Glomerular visceral epithelial cell (primary cell): ENCODE results near the gene PRM2.
A peak's percentile ranks its signal among the peaks of the same experiment; 100 is the strongest.

Source experiments
- DNase-seq: peaks from one replicate; pipeline ENCODE4 v3.0.0-alpha.2; 2016; ENCODE audit errors: extremely low spot score

Gene PRM2

GRCh38 chr16:11276143-11276895, at the start of gene PRM2:
Gene PRM2, minus strand, starts transcription at chr16:11276480. Its CDS starts 110 bp downstream, at chr16:11276370.
- no peak for DNase-seq

GRCh38 chr16:11325404-11326083, 49.3 kb upstream of the PRM2 start:
- DNase-seq: no peak

DNA sequence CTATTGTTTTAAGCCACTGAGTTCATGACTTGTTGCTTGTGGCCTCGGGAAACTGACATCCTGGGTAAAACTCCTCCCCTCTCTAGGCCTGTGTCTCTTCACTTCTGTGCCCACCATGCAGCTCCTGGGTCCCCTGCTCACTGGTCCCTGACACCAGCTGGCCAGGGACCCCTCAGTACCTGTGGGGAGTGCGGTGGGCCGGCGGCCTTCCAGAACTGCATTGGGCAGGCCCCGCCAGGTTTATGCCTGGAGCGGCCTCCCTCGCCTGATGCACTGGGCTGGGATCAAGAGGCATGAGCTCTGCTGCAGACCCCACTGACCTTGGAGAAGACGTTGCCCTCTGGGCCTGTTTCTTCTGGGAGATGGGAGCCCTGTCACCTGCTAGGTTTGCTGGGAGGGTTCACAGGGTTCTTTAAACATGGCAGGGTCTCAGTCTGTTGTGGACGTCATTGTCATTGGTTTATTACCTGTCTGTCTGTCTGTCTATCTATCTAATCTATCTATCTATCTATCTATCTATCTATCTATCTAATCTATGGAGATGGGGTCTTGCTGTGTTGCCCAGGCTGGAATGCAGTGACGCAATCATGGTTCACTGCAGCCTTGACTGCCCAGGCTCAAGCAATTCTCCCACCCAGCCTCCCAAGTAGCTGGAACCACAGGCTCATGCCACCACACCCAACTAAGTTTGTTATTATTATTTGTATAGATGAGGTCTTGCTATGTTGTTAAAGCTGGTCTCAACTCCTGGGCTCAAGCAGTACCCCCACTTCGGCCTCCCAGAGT, 47.5 kb upstream of the PRM2 start:
- no peak for DNase-seq

DNA sequence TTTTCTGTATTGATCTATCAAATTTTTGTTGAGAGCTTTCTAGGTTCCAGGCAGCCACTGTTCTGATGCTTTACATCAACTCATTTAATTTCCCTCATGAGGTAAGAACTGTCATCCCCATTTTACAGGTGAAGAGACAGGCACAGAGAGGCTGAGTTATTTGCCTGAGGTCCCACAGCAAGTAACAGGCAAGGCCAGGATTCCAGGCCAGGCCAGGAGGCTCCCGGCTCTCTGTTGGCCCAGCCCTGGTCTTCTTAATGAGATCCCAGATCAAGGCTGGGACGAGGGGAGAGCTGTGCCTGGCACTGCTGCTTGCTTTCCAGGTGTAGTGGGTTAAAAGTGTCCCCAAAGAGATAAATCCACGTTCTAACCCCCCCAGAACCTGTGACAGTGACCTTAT, 46.5 kb upstream of the PRM2 start:
- no peak for DNase-seq

DNA sequence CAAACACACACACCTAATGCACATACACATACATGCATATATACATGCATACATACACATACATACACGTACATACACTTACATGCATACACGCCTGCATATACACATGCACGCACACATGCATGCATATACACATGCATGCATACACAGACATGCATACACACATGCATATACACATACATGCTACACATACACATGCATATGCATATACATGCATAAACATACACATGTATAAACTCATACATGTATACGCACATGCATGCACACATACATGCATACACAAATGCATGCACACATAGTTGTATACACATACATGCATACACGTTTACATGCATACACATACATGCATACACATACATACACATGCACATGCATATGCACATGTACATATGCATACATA, 45.4 kb upstream of the PRM2 start:
- no peak for DNase-seq

DNA sequence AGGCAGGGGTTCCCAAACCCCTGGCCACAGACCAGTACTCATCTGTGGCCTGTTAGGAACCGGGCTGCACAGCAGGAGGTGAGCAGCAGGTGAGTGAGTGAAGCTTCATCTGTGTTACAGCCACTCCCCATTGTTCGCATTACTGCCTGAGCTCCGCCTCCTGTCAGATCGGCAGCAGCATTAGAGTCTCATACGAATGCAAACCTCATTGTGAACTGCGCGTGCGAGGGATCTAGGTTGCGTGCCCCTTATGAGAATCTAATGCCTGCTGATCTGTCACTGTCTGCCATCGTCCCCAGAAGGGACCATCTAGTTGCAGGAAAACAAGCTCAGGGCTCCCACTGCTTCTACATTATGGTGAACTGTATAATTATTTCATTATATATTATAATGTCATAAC, 43.9 kb upstream of the PRM2 start:
- no peak for DNase-seq

- peak; percentile 21 for DNase-seq
Measured at GRCh38 chr16:11319529-11320146, 43.4 kb upstream of the PRM2 start.

DNA sequence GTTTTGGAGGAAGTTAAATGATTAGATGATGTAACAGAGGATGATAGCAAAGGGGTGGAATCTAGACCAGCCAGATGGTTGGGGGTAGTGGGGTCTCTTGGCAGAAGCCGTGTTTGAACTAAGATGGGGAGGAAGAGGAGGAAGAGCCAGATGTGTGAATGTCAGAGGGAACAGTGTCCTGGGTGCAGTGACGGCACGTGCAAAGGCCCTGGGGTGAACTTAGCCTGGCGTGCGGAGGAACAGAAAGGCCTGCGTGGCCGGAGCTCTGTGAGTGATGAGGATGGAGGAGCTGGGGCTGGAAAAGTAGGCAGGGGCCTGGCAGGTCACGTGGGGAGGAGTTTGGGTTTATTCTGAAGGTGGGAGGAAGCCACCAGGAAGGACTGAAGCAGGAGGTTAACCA, 42.5 kb upstream of the PRM2 start:
- no peak for DNase-seq

- DNase-seq: peak; percentile 72
Measured at GRCh38 chr16:11316331-11317015, 40.2 kb upstream of the PRM2 start.

DNA sequence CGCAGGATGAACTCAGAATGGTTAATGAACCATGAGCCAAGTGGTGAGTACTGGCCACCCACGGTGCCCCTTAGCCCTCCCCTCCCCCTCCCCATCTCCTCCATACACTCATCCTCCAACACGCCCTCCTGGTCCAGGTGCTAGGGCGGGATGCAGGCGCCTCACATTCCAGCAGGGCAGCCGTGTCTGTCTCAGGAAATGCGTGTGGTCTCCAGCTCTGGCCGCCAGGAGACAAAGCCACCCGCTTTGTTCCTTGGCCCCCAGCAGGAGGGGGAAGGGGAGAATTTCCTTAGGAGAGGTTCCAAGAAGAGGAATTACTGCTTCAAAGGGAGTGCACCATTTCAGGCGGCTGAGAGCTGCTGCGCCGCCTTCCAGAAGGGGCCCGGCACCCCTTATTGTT, 39.2 kb upstream of the PRM2 start:
- peak; percentile 99 for DNase-seq

- no peak for DNase-seq
Measured at GRCh38 chr16:11314309-11314894, 38.1 kb upstream of the PRM2 start.

DNA sequence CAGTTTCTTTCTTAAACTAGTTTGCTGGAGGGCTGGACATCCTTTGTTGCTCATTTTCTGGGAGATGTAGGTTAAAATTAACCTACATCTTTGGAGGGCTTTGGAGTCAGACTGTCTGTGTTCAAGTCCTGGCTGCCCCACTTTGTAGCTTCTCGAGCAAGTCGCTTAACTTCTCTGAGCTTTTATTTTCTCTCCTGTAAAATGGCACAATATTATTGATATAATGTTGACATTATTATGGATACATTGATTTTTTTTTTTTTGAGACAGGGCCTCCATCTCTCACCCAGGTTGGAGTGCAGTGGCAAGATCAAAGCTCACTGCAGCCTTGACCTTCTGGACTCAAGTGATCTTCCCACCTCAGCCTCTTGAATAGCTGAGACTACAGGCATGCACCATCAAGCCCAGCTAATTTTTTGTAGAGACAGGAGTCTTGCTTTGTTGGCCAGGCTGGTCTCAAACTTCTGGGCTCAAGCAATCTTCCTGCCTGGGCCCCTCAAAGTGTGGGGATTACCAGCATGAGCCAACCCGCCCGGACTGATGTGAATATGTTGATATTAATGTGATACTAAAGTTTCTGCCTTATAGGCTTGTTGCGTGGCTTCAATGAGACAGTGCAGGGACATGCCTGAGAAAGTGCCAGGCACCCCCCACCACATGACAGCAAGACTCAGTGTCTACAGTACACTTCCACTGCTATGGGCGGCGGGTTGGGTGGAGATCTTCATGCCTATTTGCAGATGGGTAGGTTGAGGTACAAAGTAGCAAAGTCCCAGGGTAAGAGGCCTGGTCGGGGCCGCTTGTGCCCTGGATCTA, 37.4 kb upstream of the PRM2 start:
- DNase-seq: no peak

GRCh38 chr16:11312718-11313492, 36.6 kb upstream of the PRM2 start:
- DNase-seq: peak; percentile 42

DNA sequence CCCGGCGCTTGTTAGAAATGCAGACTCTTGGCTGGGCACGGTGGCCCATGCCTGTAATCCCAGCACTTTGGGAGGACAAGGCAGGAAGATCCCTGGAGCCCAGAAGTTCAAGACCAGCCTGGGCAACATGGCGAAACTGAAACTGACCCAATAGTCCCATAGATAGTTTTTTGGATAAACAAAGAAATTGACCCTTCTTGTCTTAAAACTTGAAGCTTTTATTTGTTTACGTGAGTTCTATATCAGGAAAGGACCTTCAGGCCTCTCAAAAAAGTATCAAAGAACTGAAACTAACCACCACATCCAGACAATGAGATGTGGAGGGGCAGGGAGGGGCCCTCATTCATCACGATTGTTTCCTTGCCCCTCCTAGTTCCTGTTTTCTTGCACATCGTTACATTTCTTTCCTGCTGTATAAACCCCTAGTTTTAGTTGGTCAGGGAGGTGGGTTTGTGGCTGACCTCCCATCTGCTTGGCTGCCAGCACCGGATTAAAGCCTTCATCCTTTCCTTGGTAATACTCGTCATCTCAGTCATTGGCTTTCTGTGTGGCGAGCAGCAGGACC, 34.8 kb upstream of the PRM2 start:
- no peak for DNase-seq

DNA sequence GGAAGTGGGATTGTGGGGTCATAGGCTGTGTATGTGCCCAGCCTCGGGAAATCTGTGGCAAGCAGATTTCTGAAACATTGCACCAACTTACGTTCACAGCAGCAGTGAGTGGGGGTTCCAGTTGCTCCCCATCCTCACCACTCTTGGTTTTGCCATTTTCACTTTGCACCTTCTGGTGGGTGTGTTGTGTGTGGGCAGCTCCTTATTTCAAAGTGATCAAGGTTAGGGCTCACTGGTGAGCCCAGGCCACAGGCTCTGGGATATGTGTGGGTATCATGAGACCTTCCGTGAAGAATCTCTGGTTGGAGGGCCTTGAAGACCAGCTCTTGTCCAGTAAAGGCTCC, 34.3 kb upstream of the PRM2 start:
- no peak for DNase-seq

- no peak for DNase-seq
Measured at GRCh38 chr16:11309895-11310633, 33.8 kb upstream of the PRM2 start.

DNA sequence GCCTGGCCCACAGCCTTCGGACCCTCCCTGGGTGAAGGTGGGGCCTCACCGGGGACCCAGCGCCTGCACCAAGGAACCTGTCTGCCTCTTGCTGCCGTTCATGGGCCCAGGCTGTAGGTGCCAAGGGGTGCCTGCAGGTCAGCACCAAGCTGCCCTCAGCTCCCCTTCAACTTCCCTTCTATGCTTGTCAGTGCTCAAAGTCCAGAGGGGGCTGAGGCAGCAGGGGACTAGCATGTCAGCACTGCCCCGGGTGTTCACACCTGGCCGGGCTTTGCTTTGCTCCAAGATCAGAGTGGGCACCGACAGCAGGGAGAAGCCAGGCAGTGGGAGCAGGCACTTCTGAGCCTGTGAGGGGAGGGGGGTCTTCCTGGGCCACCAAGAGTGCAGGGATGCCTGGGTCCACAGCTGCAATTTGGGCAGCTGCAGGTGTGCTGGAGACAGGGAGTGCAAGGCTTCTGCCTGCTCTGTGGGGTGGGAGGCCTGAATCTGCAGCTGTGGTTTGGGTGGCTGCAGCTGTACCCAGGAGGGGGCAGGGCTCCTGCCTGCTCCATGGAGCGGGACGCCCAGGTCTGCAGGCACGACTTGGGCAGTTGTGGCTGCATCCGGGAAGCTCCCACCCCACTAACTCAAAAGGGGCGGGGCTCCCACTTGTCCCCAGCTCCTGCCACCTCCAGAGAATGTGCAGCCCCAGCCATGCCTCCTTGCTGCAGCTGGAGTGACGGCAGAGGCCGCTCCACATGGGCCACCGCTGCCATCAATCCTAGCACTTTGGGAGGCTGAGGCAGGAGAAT, 32.4 kb upstream of the PRM2 start:
- peak; percentile 76 for DNase-seq
